ENCODE data around the gene TRAPPC10. TPM values are rescaled to one million over a fixed set of nuclear protein-coding genes. Genes with fewer than 3 reads are reported as not detected.

TRAPPC10 gene
- total RNA-seq, 5 donors from 2014 or later (not counting 1 experiment from before 2014, with no cell fraction given) = 82.5 to 144 (median 92.2) TPM

DNA sequence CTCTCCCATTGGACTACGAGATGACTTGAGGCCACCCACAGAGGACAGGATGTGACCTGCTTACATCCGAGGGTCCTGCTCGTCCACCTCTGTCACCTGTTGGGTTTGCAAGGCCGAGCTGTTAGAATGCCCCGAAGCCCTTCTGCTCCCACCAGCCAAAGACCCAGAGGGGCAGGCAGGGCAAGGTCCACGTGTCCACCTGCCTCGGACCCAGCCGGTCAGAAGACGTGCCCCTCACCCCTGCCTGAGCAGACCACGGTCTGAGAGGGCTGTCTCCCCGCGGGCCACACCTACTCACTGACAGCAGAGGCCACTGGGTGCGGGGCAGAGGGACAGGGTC is 30.3 kb upstream of the TRAPPC10 start:
- ChIA-PET CTCF (no interaction called here), POLR2A (no interaction called here)
- Histone ChIP-seq H3K36me3 (ENCODE audit: control insufficient read depth in 2 of 2, extremely low read depth in 1 of 2, insufficient read depth in 1 of 2, low read length in 1 of 2) (peaks cover 10 to 31% of the 10 kb centered on the region in 2 donors), H3K4me3 (ENCODE audit: control insufficient read depth in 1 of 2, extremely low read depth in 1 of 2, low read length in 1 of 2) (no peak overlapping the region), H3K27ac (ENCODE audit: low read length) (no peak overlapping the region), H3K9me3 (no peaks in the 10 kb centered on the region), H3K4me1 (ENCODE audit: control insufficient read depth in 1 of 2, extremely low read depth in 1 of 2, insufficient read depth in 2 of 2, low read length in 2 of 2) (peaks cover 3 to 14% of the 10 kb centered on the region in 2 experiments), H3K27me3 (replicated peaks in 1 of 2; ENCODE audit: control insufficient read depth in 2 of 2, extremely low read depth in 1 of 2, insufficient read depth in 2 of 2, low read length in 1 of 2) (no peaks in the 10 kb centered on the region)
- Mint-ChIP-seq H3K4me3 (no peak overlapping the region), H3K27ac (no peak overlapping the region), H3K4me1 (peaks cover 16 to 22% (median 19%) of the 10 kb centered on the region in 3 donors), H3K36me3 (peaks cover 9% of the 10 kb centered on the region), H3K9me3 (no peaks in the 10 kb centered on the region), H3K27me3 (no peaks in the 10 kb centered on the region)
- WGBS (ENCODE audit: insufficient coverage) = 93% methylated on average over 12 of the region's 13 CpGs
- ATAC-seq (replicated peaks in 1 of 4) (no peak), DNase-seq (no peak)

DNA sequence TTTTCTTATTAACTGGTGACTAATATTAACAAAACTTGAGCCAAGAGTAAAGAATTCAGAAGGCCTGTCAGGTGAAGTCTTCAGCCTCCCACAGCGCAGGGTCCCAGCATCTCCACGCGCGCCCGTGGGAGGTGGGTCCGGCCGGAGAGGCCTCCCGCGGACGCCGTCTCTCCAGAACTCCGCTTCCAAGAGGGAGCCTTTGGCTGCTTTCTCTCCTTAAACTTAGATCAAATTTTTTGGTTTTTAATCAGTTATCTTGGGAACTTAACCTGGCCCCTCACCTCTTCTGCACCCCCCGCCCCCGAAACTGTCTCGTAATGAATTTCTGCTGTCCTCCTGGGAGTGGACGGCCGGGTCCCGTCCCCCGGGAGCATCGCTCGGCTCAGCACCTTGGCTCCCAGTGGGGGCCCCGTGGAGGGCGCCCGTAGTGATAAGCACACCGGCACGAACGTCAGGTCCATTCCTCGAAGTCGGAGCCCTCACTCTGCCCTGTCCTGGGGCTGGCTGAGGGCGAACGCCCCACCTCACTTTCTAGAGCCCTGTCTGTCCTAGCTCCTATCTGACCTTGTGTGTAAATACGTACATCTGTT is 29.5 kb upstream of the TRAPPC10 start:
- no peak overlapping the region for H3K27ac Mint-ChIP-seq
- CTCF ChIA-PET = no interaction called here
- no peak overlapping the region for H3K27ac ChIP-seq (ENCODE audit: low read length)
- 98% methylated on average over 25 of the region's 32 CpGs for WGBS (ENCODE audit: insufficient coverage)
- DNase-seq = no peak
- H3K36me3 Mint-ChIP-seq = peaks cover 9% of the 10 kb centered on the region
- peaks cover 16 to 25% (median 19%) of the 10 kb centered on the region in 3 donors for H3K4me1 Mint-ChIP-seq
- no peaks in the 10 kb centered on the region for H3K27me3 Mint-ChIP-seq
- no peak overlapping the region for H3K4me3 ChIP-seq (ENCODE audit: control insufficient read depth in 1 of 2, extremely low read depth in 1 of 2, low read length in 1 of 2)
- ATAC-seq (replicated peaks in 1 of 4) = no peak
- POLR2A ChIA-PET = no interaction called here
- H3K9me3 Mint-ChIP-seq = no peaks in the 10 kb centered on the region
- no peaks in the 10 kb centered on the region for H3K9me3 ChIP-seq
- no peak overlapping the region for H3K4me3 Mint-ChIP-seq
- H3K4me1 ChIP-seq (ENCODE audit: control insufficient read depth in 1 of 2, extremely low read depth in 1 of 2, insufficient read depth in 2 of 2, low read length in 2 of 2) = peaks cover 3 to 14% of the 10 kb centered on the region in 2 experiments
- H3K36me3 ChIP-seq (ENCODE audit: control insufficient read depth in 2 of 2, extremely low read depth in 1 of 2, insufficient read depth in 1 of 2, low read length in 1 of 2) = peaks cover 10 to 31% of the 10 kb centered on the region in 2 donors
- no peaks in the 10 kb centered on the region for H3K27me3 ChIP-seq (replicated peaks in 1 of 2; ENCODE audit: control insufficient read depth in 2 of 2, extremely low read depth in 1 of 2, insufficient read depth in 2 of 2, low read length in 1 of 2)

DNA sequence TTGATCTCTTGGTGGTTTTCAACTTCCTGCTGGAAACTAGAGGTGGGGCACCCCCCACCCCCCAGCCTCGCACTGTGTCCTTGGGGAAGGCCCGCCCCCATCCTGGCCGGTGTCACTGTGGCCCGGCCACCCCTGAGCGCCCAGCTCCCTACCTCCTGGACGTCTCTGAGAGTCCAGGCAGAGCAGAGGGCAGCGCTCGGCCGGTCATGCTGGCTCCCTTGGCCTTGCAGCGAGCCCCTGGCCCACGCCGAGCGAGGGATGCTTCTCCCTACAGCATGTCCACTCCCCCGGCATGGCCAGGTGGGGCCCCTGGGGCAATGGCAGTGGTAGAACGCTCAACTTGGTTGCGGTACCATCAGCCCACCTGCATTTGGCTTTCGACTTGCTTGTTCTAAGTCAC is 28.7 kb upstream of the TRAPPC10 start:
- no peaks in the 10 kb centered on the region for H3K9me3 ChIP-seq

DNA sequence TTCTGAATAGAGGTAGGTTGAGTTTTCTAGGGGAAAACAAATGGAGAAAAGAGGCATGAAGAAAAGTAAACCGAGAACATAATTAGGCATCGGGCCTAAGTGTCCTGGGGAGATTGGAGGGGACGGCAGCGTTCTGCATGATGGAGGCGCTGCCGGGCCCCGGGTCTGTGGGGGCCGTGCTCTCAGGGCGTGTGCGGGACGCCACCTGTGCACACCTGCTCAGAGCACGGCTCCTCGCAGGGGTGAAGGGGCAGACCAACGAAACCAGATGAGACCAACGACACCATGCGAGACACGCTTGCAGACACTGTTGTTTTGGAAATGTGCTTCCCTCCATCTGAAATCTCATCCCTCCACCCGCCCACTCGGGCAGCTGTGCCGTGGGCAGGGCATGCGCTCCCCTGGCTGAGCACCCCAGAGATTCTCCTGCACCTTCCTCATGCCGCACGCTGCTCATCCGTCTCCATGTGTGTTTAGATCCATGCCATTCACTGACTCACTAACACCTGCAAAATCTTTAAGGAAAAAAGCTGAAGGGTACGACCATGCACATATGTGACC is 28.2 kb upstream of the TRAPPC10 start:
- Histone ChIP-seq H3K36me3 (ENCODE audit: control insufficient read depth in 2 of 2, extremely low read depth in 1 of 2, insufficient read depth in 1 of 2, low read length in 1 of 2) (peaks cover 10 to 25% of the 10 kb centered on the region in 2 donors), H3K27me3 (replicated peaks in 1 of 2; ENCODE audit: control insufficient read depth in 2 of 2, extremely low read depth in 1 of 2, insufficient read depth in 2 of 2, low read length in 1 of 2) (no peaks in the 10 kb centered on the region), H3K4me3 (ENCODE audit: control insufficient read depth in 1 of 2, extremely low read depth in 1 of 2, low read length in 1 of 2) (no peak overlapping the region), H3K4me1 (ENCODE audit: control insufficient read depth in 1 of 2, extremely low read depth in 1 of 2, insufficient read depth in 2 of 2, low read length in 2 of 2) (peaks cover 3 to 14% of the 10 kb centered on the region in 2 experiments), H3K27ac (ENCODE audit: low read length) (no peak overlapping the region), H3K9me3 (no peaks in the 10 kb centered on the region)
- peaks cover 16 to 25% (median 19%) of the 10 kb centered on the region in 3 donors for H3K4me1 Mint-ChIP-seq
- ATAC-seq (replicated peaks in 1 of 4) = no peak
- no peaks in the 10 kb centered on the region for H3K27me3 Mint-ChIP-seq
- no peak overlapping the region for H3K27ac Mint-ChIP-seq
- H3K4me3 Mint-ChIP-seq = no peak overlapping the region
- ChIA-PET POLR2A (interaction anchor here in 1 of 2 donors (0.6 kb wide), 1 partner anchor 187 kb away, joined by 3 read pairs; no protein-coding TSS in a partner anchor), CTCF (no interaction called here)
- H3K9me3 Mint-ChIP-seq = no peaks in the 10 kb centered on the region
- DNase-seq = no peak
- peaks cover 9% of the 10 kb centered on the region for H3K36me3 Mint-ChIP-seq
- 85% methylated on average over 15 of the region's 25 CpGs for WGBS (ENCODE audit: insufficient coverage)

More for the DNA sequence above, 28.7 kb upstream of the TRAPPC10 start:
- H3K27ac ChIP-seq (ENCODE audit: low read length) = no peak overlapping the region
- H3K27ac Mint-ChIP-seq = no peak overlapping the region
- no peaks in the 10 kb centered on the region for H3K9me3 Mint-ChIP-seq
- no peak overlapping the region for H3K4me3 ChIP-seq (ENCODE audit: control insufficient read depth in 1 of 2, extremely low read depth in 1 of 2, low read length in 1 of 2)
- H3K4me1 Mint-ChIP-seq = peaks cover 16 to 25% (median 19%) of the 10 kb centered on the region in 3 donors
- H3K36me3 ChIP-seq (ENCODE audit: control insufficient read depth in 2 of 2, extremely low read depth in 1 of 2, insufficient read depth in 1 of 2, low read length in 1 of 2) = peaks cover 10 to 26% of the 10 kb centered on the region in 2 donors
- no peak overlapping the region for H3K4me3 Mint-ChIP-seq
- peaks cover 9% of the 10 kb centered on the region for H3K36me3 Mint-ChIP-seq
- ATAC-seq (replicated peaks in 1 of 4) (no peak), DNase-seq (no peak)
- CTCF ChIA-PET = no interaction called here
- no peaks in the 10 kb centered on the region for H3K27me3 ChIP-seq (replicated peaks in 1 of 2; ENCODE audit: control insufficient read depth in 2 of 2, extremely low read depth in 1 of 2, insufficient read depth in 2 of 2, low read length in 1 of 2)
- POLR2A ChIA-PET = no interaction called here
- H3K27me3 Mint-ChIP-seq = no peaks in the 10 kb centered on the region
- 93% methylated on average over 15 of the region's 17 CpGs for WGBS (ENCODE audit: insufficient coverage)
- peaks cover 3 to 14% of the 10 kb centered on the region in 2 experiments for H3K4me1 ChIP-seq (ENCODE audit: control insufficient read depth in 1 of 2, extremely low read depth in 1 of 2, insufficient read depth in 2 of 2, low read length in 2 of 2)

DNA sequence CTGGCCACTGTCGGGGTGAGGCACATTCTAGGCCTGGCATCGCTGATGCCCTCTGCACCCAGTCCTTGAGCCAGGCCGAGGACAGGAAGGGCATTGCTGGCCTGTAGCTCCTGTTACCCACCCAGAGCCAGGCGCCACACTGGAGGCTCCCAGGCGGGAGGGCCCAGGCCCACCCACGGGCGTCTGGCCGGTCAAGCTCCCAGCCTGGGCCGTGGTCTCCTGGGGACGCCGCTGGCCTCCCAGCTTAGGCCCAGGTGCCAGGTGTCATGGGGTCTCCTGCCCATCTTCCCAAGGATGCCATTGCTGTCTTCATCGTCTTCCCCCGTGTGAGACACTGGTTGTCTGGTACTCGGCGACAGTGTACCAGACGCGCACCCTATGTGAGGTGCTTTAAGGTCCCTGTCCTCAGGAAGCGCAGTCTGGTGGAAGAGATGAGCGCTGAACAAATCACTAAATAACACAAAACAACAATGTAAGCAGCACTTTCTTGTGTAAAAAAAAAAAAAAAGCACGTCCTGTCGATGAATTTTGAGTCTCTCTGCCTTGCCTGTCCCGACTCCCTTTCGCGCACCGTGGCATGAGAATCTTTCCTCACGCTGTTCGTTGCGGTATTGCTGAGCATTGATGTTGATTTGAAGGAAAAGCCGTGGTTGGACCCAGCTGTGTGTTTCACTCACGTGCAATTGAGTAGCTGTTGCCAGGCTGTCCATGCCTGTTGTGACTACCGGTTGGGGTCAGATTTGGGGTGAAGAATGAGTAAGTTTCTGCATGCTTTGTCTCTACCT is 27.0 kb upstream of the TRAPPC10 start:
- no peaks in the 10 kb centered on the region for H3K9me3 ChIP-seq
- no peaks in the 10 kb centered on the region for H3K9me3 Mint-ChIP-seq
- peaks cover 16 to 22% (median 19%) of the 10 kb centered on the region in 3 donors for H3K4me1 Mint-ChIP-seq
- ChIA-PET CTCF (interaction anchor here in 1 of 2 donors (0.6 to 0.7 kb wide), 2 partner anchors 13 to 292 kb away, joined by 3 to 4 read pairs; no protein-coding TSS in a partner anchor), POLR2A (interaction anchor here in 1 of 2 donors (0.7 kb wide), 1 partner anchor 67 kb away, joined by 6 read pairs; no protein-coding TSS in a partner anchor)
- H3K4me3 ChIP-seq (ENCODE audit: control insufficient read depth in 1 of 2, extremely low read depth in 1 of 2, low read length in 1 of 2) = peak overlapping the region in 1 of 2 donors; percentile 11
- ATAC-seq (replicated peaks in 1 of 4) (peak; percentile 6 to 63 (median 28)), DNase-seq (peak in 2 of 35 experiments; percentile 13 to 19)
- H3K36me3 Mint-ChIP-seq = peaks cover 5% of the 10 kb centered on the region
- H3K4me1 ChIP-seq (ENCODE audit: control insufficient read depth in 1 of 2, extremely low read depth in 1 of 2, insufficient read depth in 2 of 2, low read length in 2 of 2) = peaks cover 3 to 14% of the 10 kb centered on the region in 2 experiments
- H3K27ac Mint-ChIP-seq = peak overlapping the region; percentile 29 to 74
- H3K4me3 Mint-ChIP-seq = peak overlapping the region in 1 of 3 donors; percentile 25
- peaks cover 10 to 25% of the 10 kb centered on the region in 2 donors for H3K36me3 ChIP-seq (ENCODE audit: control insufficient read depth in 2 of 2, extremely low read depth in 1 of 2, insufficient read depth in 1 of 2, low read length in 1 of 2)
- no peak overlapping the region for H3K27ac ChIP-seq (ENCODE audit: low read length)
- 88% methylated on average over 21 of the region's 31 CpGs for WGBS (ENCODE audit: insufficient coverage)
- no peaks in the 10 kb centered on the region for H3K27me3 ChIP-seq (replicated peaks in 1 of 2; ENCODE audit: control insufficient read depth in 2 of 2, extremely low read depth in 1 of 2, insufficient read depth in 2 of 2, low read length in 1 of 2)
- H3K27me3 Mint-ChIP-seq = no peaks in the 10 kb centered on the region

DNA sequence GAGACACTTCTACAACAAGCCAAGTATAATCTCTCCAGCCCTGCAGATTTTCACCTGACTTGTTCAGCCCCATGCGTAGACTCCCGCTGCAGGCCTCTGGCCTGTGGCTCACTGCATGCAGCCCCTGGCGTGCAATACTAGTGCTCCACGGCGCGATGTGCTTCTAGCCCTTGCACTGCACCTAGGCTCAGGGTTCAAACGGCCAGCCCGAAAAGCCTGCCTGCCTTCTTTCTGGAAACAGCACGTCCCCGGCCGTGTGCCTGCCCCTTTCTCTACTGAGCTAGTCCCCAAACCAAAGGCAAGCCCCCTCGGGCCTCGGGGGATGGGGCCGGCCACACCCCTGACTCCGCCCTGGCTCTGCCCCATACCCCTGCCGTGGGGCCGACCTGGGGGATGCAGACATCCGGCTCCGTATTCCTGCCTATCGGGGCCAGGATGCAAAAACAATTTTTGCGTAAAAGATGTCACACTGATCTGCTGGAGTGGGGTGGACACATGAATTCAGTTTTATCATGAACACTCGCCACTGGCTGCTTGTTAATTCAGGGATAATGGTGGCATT is 26.3 kb upstream of the TRAPPC10 start:
- peak overlapping the region in 1 of 3 donors; percentile 25 for H3K4me3 Mint-ChIP-seq
- WGBS (ENCODE audit: insufficient coverage) = 38% methylated on average over 19 of the region's 22 CpGs
- Histone ChIP-seq H3K4me3 (ENCODE audit: control insufficient read depth in 1 of 2, extremely low read depth in 1 of 2, low read length in 1 of 2) (peak overlapping the region in 1 of 2 donors; percentile 11), H3K36me3 (ENCODE audit: control insufficient read depth in 2 of 2, extremely low read depth in 1 of 2, insufficient read depth in 1 of 2, low read length in 1 of 2) (peaks cover 6 to 20% of the 10 kb centered on the region in 2 donors), H3K4me1 (ENCODE audit: control insufficient read depth in 1 of 2, extremely low read depth in 1 of 2, insufficient read depth in 2 of 2, low read length in 2 of 2) (peaks cover 3 to 14% of the 10 kb centered on the region in 2 experiments), H3K27me3 (replicated peaks in 1 of 2; ENCODE audit: control insufficient read depth in 2 of 2, extremely low read depth in 1 of 2, insufficient read depth in 2 of 2, low read length in 1 of 2) (no peaks in the 10 kb centered on the region), H3K27ac (ENCODE audit: low read length) (no peak overlapping the region), H3K9me3 (no peaks in the 10 kb centered on the region)
- peak overlapping the region; percentile 41 to 74 for H3K27ac Mint-ChIP-seq
- no peaks in the 10 kb centered on the region for H3K9me3 Mint-ChIP-seq
- H3K4me1 Mint-ChIP-seq = peaks cover 16 to 22% (median 19%) of the 10 kb centered on the region in 3 donors
- DNase-seq (no peak), ATAC-seq (replicated peaks in 1 of 4) (peak; percentile 28 to 54 (median 36))
- CTCF ChIA-PET = no interaction called here
- H3K36me3 Mint-ChIP-seq = peaks cover 5% of the 10 kb centered on the region
- no peaks in the 10 kb centered on the region for H3K27me3 Mint-ChIP-seq
- POLR2A ChIA-PET = no interaction called here

Measured in T-cell (primary cell).